OCI-LY3 (cell line): ENCODE results near the gene CCND1.

Experiments used
- EZH2phosphoT487 ChIP-seq: fragments of 200-600 bp; shearing (Covaris generic); IDR thresholded peaks from 2 replicates; pipeline ENCODE4 v1.6.1; 2018; ENCODE audit warnings: antibody characterized with exemption, mixed run types, low read depth
- TF ChIP-seq, protein P1 (sequence below): fragments of 200-600, 300-600 bp; sonication (generic); IDR thresholded peaks from 2 replicates; pipeline ENCODE4 v1.5.1; 2014; ENCODE audit warnings: antibody characterized with exemption, low read length, low read depth

DNA sequence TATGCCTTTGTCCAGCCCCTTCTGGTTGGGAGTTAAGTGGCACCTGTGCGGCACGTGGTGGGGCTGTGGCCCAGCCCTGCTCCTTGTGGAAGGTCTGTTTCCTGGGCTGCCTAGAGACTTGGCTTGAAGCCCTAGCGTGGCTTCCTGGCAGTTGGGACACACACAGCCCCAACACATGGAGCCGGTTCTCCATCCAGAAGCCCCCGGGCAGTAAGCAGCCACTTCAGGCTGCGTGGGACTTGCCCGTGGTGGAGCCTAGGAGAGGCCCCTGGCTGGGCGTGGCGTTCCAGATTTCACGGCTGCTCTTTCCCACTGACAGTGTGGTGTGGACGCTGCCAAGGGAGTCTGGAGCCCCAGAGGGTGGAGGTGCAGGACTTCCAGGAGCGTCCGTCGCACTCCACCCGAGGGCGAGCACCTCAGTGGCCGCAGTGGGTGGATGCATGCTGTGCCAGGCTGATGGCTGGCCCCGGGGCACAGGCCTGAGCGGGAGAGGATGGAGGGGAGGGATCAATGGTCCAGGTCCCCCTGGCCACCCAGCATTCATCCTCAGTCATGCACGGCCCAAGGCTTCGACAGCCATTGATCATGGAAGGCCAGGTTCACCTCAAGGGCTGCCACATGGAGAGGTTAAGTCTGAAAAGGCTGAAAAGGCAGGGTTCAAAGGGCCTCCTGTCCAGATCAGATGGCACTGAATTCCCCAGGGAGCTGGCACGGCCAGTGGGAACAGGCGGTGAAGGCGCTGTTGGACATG, 9.3 kb downstream of the CCND1 start:
- TF ChIP-seq, protein P1, sequence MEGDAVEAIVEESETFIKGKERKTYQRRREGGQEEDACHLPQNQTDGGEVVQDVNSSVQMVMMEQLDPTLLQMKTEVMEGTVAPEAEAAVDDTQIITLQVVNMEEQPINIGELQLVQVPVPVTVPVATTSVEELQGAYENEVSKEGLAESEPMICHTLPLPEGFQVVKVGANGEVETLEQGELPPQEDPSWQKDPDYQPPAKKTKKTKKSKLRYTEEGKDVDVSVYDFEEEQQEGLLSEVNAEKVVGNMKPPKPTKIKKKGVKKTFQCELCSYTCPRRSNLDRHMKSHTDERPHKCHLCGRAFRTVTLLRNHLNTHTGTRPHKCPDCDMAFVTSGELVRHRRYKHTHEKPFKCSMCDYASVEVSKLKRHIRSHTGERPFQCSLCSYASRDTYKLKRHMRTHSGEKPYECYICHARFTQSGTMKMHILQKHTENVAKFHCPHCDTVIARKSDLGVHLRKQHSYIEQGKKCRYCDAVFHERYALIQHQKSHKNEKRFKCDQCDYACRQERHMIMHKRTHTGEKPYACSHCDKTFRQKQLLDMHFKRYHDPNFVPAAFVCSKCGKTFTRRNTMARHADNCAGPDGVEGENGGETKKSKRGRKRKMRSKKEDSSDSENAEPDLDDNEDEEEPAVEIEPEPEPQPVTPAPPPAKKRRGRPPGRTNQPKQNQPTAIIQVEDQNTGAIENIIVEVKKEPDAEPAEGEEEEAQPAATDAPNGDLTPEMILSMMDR = no peak
- no peak for TF ChIP-seq EZH2phosphoT487
